ENCODE data around the gene TAAR2.
"Not testable (repeated sequence)": the region's sequence is repeated elsewhere in the genome, so short reads cannot be mapped to it uniquely, and the experiment has no call there.

- not testable (repeated sequence) for TF ChIP-seq EZH2phosphoT487, CTCF (IDR thresholded peaks at IDR 0.05)
These were observed 13.1 kb upstream of the TAAR2 start for GRCh38 chr6:132637135-132637534.
